Muscle layer of duodenum (tissue), 2 donors: ENCODE results near the gene HNMT.

Experiments used
- H3K27ac ChIP-seq: one replicate; pipeline ENCODE4 v1.7.0; 2013; ENCODE audit warnings: mild to moderate bottlenecking, low read length
- H3K27me3 ChIP-seq: one replicate; pipeline ENCODE4 v1.7.0; 2013; ENCODE audit warnings: low read depth, mild to moderate bottlenecking, control low read depth, low read length
- H3K36me3 ChIP-seq, 2 donors: one replicate each; pipeline ENCODE4 v1.7.0; 2013; ENCODE audit warnings: low read length in 2 of 2, control low read depth in 1 of 2, mild to moderate bottlenecking in 1 of 2; ENCODE audit not compliant: insufficient read depth in 2 of 2, control insufficient read depth in 1 of 2
- H3K4me1 ChIP-seq, 2 donors: one replicate each; pipeline ENCODE4 v1.7.0; 2013; ENCODE audit warnings: low read length in 2 of 2, mild to moderate bottlenecking in 2 of 2, control low read depth in 1 of 2, moderate library complexity in 1 of 2; ENCODE audit not compliant: insufficient read depth in 2 of 2, control insufficient read depth in 1 of 2
- H3K4me3 ChIP-seq, 2 donors: one replicate each; pipeline ENCODE4 v1.7.0; 2013; ENCODE audit warnings: low read length in 2 of 2, low read depth in 1 of 2, mild to moderate bottlenecking in 1 of 2
- H3K9me3 ChIP-seq, 2 donors: one replicate each; pipeline ENCODE4 v1.7.0; 2013; ENCODE audit warnings: low read length in 2 of 2, control low read depth in 1 of 2, mild to moderate bottlenecking in 1 of 2; ENCODE audit not compliant: control insufficient read depth in 1 of 2
- donor health status: healthy.

Gene HNMT

DNA sequence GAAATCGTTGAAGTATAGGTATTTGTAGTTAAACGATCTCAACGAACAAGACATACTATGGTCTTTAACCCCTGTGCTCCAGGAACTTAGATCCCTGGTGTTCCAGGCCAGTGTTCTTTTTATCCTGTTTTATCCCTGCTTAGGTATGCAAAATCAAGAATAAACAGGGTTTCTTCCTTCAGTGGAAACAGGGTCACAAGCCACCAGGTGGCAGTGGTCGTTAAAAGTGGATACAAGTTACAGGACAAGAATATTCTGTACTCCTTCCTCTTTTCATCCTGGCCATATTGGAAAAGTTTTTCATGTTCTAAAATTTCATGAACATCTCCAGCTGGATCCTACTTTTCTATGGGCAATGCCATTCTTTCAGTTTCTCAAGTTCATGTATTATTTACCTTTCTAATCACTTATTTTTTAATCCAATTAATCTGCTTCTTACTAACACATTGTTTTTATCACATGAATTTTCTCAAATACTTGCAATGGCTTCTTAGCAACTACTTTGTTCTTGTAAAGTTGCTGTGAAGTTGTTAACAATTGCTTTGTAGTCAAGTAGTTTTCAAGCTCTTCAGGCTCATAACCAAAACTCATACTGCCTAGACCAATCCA lies 16.4 kb upstream of the HNMT start:
- H3K36me3 ChIP-seq: no peaks in the 10 kb centered on the region
- no peak overlapping the region for H3K4me3 ChIP-seq
- no peaks in the 10 kb centered on the region for H3K9me3 ChIP-seq
- H3K4me1 ChIP-seq: no peaks in the 10 kb centered on the region
- no peaks in the 10 kb centered on the region for H3K27me3 ChIP-seq
- no peak overlapping the region for H3K27ac ChIP-seq

DNA sequence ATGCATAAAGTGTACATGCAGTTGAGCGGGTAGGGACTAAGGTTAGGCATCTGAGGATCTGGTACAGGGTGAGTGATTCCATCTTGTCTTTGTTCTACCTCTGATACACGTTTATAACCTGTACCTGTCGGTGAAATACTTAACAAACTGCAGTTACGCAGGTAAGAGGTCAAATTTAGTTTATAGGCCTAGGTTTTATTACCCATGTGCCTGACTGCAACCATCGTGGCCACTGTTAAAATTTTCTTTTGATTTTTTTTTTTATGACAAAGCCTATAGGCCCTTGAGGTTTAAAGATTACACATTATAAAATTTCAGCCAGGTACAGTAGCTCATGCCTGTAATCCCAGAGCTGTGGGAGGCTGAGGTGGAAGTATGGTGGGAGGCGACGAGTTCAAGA lies 15.4 kb upstream of the HNMT start:
- Histone ChIP-seq H3K36me3 (no peaks in the 10 kb centered on the region), H3K4me1 (no peaks in the 10 kb centered on the region), H3K9me3 (no peaks in the 10 kb centered on the region), H3K4me3 (no peak overlapping the region), H3K27me3 (no peaks in the 10 kb centered on the region), H3K27ac (no peak overlapping the region)

DNA sequence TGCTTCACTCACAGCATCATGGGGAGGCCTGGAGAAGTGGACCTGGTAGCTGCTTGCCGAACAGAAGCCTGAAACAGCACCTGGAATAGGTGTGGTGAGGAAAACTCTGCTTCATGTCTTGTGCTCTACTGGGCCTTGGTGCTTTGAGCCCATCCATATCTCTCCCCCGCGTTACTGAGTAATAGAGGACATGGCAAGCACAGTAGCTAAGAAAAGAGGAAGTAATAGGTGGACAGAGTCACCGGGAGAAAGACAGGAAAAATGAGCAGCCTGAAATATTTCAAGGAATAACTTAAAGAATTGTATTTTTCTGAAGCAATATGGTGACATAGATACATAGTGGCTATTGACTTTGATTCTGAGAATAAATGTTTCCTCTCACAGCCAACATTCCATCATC lies 14.0 kb upstream of the HNMT start:
- no peaks in the 10 kb centered on the region for H3K9me3 ChIP-seq
- H3K4me3 ChIP-seq: no peak overlapping the region
- H3K27ac ChIP-seq: no peak overlapping the region
- no peaks in the 10 kb centered on the region for H3K27me3 ChIP-seq
- no peaks in the 10 kb centered on the region for H3K36me3 ChIP-seq
- no peaks in the 10 kb centered on the region for H3K4me1 ChIP-seq

DNA sequence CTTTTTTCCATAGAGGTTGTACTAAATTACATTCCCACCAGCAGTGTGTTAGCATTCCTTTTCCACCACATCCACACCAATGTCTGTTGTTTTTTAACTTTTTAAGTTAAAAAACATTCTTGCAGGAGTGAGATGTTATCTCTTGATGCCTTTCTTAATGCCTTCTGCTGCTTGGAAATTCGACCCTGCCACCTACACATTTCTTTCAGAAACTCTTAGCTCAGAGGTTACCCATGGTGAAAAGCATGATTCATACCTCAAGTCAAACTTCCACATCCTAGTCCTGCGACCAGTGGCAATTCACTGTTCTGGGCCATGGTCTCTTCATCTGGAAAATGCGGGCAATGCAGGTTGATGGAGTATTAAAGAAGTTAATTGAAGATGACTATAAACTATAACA lies 12.7 kb upstream of the HNMT start:
- no peaks in the 10 kb centered on the region for H3K4me1 ChIP-seq
- H3K27me3 ChIP-seq: no peaks in the 10 kb centered on the region
- no peaks in the 10 kb centered on the region for H3K36me3 ChIP-seq
- H3K27ac ChIP-seq: no peak overlapping the region
- H3K9me3 ChIP-seq: no peaks in the 10 kb centered on the region
- no peak overlapping the region for H3K4me3 ChIP-seq

DNA sequence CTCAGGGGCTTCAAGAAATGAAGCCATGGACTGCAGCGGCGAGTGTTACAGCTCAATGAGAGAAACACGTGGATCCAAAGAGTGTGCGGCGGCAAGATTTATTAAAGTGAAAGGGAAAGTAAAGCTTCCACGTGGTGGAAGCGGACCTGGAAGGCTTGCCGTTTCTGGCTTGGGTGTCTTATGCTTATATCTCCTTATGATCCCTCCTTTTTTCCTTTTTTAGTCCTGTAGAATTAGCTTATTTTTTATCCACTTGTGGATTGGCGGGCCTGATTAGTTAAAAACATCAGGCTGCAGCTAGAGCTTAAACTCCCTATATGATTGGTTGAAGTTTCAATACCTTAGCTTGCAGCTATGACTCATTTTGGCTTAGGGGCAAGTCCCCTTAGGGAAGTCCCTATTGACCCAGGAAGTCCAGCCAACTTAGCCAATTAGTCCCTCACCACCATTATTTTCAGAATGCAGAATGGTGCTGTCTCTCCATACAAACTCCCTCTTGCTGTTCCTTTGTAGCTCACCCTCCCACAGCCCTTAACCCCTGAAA lies 11.6 kb upstream of the HNMT start:
- no peaks in the 10 kb centered on the region for H3K27me3 ChIP-seq
- H3K4me3 ChIP-seq: peak overlapping the region in 1 of 2 donors; percentile 60
- H3K27ac ChIP-seq: no peak overlapping the region
- H3K4me1 ChIP-seq: no peaks in the 10 kb centered on the region
- no peaks in the 10 kb centered on the region for H3K9me3 ChIP-seq
- H3K36me3 ChIP-seq: no peaks in the 10 kb centered on the region

DNA sequence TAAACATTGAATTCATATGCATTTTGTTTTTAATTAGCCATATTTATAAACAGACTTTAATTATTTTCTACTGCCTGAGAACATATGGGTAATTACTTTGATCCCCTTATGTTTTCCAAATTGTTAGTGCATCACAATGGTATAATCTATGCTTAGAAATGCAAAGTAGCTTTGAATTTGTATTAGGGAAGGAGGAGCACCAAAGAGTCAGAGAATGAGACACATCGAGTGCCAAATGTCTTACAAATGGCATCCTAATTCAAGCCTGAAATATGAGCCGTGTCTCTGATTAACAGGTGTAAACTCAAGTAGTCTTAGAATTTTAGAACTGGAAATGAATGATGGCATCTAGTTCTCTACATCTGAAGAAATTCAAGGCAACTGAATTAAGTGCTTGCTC lies 8.7 kb upstream of the HNMT start:
- Histone ChIP-seq H3K4me1 (no peaks in the 10 kb centered on the region), H3K27ac (no peak overlapping the region), H3K27me3 (no peaks in the 10 kb centered on the region), H3K36me3 (no peaks in the 10 kb centered on the region), H3K4me3 (no peak overlapping the region), H3K9me3 (no peaks in the 10 kb centered on the region)

DNA sequence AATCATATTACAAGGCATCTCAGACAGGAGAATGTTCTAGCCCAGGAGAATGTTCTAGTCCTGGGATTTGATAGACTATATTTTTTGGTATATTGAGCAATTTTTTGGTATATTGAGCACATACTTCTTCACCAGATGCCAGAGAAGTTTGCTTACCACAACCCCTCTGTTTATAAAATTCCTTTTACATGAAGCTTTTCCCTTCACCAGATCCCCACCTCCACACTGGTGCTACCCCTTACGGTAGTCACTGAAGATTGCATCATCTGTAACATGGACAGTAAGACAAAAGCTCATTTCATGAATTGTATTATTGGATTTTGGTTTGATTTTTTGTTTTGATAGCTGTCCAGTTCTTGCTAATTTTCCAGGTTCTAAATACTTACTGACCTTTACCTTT lies 7.2 kb upstream of the HNMT start:
- no peaks in the 10 kb centered on the region for H3K27me3 ChIP-seq
- no peaks in the 10 kb centered on the region for H3K9me3 ChIP-seq
- H3K27ac ChIP-seq: no peak overlapping the region
- H3K4me3 ChIP-seq: no peak overlapping the region
- no peaks in the 10 kb centered on the region for H3K36me3 ChIP-seq
- no peaks in the 10 kb centered on the region for H3K4me1 ChIP-seq

DNA sequence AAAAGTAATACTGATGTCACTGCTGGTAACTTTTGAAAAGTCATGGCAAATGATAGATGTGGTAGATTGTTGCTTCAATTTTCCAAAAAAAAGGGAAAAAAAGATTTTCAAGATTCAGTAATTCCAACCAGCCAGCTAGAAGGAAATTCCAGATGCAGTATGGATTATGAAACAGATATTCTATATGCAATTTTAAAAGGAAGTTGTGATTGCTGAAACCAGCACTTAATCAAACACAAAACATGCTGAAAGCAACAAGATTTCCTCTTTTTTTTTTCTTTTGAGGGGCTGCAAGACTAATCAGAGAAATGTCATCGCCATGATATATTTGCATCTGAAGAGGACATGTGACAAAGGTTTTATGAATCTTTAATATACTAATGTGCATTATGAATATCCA lies 5.1 kb upstream of the HNMT start:
- Histone ChIP-seq H3K36me3 (peaks cover 0 to 3% of the 10 kb centered on the region in 2 donors), H3K27me3 (no peaks in the 10 kb centered on the region), H3K4me3 (no peak overlapping the region), H3K27ac (no peak overlapping the region), H3K4me1 (peaks cover 3 to 4% of the 10 kb centered on the region in 2 donors), H3K9me3 (no peaks in the 10 kb centered on the region)

DNA sequence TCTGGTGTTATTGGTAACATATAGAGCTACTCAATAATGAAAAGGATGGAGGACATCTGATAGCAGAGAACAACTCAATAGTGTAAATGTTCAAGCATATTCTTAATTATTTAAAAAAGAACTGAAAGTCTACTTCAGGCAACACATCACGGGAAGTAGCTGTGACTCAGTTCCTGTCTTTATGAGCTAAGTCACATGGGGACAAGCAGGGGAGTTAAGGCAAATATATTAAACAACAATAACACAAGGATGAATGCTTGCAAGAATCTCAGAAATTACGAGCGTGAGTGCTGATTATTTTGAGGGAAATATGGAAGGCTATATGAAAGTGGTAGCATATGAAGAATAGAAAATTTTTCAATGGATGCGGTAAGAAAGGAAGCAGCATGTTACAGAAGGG lies 4.0 kb upstream of the HNMT start:
- H3K4me3 ChIP-seq: no peak overlapping the region
- peaks cover 0 to 3% of the 10 kb centered on the region in 2 donors for H3K36me3 ChIP-seq
- H3K27me3 ChIP-seq: no peaks in the 10 kb centered on the region
- no peak overlapping the region for H3K27ac ChIP-seq
- peaks cover 3 to 4% of the 10 kb centered on the region in 2 donors for H3K4me1 ChIP-seq
- H3K9me3 ChIP-seq: no peaks in the 10 kb centered on the region

DNA sequence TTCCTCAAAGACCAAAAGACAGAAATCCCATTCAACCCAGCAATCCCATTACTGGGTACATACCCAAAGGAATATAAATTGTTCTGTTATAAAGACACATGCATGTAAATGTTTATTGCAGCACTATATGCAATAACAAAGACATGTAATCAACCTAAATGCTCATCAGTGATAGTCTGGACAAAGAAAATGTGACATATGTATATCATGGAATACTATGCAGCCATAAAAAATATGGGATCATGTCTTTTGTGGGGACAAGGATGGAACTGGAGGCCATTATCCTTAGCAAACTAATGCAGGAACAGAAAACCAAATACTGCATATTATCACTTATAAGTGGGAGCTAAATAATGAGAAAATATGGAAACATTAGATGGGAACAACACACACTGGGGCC lies 2.7 kb upstream of the HNMT start:
- Histone ChIP-seq H3K36me3 (peaks cover 0 to 3% of the 10 kb centered on the region in 2 donors), H3K4me3 (no peak overlapping the region), H3K4me1 (peaks cover 3 to 4% of the 10 kb centered on the region in 2 donors), H3K27ac (no peak overlapping the region), H3K9me3 (no peaks in the 10 kb centered on the region), H3K27me3 (no peaks in the 10 kb centered on the region)

DNA sequence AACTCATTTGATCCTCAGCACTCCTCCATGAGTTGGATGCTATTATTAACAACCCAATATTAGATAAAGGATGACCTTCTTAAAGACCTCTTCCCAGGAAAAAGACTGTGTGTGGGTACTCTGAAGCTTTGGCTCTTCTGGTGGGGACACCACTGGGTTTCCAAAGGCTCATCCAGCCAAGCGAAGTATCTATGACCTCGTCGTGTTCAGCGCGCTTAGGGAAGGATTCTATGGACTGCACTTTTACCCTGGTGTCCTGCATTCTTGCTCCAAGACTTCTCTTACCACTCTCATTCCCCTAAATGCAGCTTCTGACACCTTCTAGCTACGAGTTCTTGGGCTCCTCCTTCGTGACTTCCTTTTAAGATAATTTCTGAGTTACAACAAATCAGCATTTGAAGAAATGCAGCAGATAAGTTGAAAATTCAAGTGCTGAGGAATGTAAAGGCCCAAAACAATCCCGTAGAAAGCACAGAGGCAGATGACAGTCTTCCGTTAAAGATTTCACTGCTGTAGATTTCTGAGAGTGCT lies 673 bp upstream of the HNMT start:
- H3K27me3 ChIP-seq: no peaks in the 10 kb centered on the region
- H3K4me3 ChIP-seq: peak overlapping the region; percentile 65 to 89
- H3K36me3 ChIP-seq: peaks cover 0 to 3% of the 10 kb centered on the region in 2 donors
- no peaks in the 10 kb centered on the region for H3K9me3 ChIP-seq
- peaks cover 3 to 4% of the 10 kb centered on the region in 2 donors for H3K4me1 ChIP-seq
- H3K27ac ChIP-seq: peak overlapping the region; percentile 91
